ENCODE results near the gene GNB1.

The GNB1 gene

GRCh38 chr1:1911350-1912041 is 20.6 kb upstream of the GNB1 start:
- no peak for DNase-seq

GRCh38 chr1:1910651-1911331 is 19.9 kb upstream of the GNB1 start:
- no peak for DNase-seq

- no peak for DNase-seq
Measured at GRCh38 chr1:1910033-1910465, 19.2 kb upstream of the GNB1 start.

- DNase-seq = no peak
Measured at GRCh38 chr1:1908506-1908791, 17.6 kb upstream of the GNB1 start.

DNA sequence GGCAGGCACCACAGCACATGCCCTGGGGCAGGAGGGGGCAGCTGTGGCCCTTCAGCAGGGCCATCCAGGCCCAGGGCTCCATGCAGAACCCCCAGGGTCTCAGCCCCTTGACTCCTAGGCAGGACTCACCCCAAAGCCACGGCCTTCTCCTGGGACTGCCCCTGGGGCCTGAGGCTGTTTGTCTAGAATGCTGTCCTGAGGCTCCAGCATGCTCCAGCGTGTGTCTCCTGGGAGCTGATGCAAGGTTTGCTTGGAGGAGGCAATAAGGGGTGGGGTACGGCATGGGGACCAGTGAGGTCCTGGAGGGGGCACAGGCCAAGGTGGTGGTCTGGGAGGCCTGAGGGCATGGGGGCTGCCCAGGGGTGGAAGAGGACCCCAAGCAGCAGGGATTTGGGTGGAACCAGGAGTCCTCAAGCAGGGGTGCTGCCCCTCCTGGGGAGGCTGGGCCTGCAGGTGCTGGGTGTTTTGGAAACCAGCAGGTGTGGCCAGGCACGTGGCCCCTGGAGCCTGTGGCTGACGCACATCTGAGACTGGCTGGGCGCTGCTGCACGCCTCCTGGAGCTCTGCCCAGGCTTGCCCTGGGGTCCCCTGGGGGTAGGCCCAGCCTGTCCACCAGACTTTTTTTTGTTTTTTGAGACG is 16.3 kb upstream of the GNB1 start:
- DNase-seq = no peak

- DNase-seq = peak; percentile 66
Measured at GRCh38 chr1:1906185-1907097, 15.6 kb upstream of the GNB1 start.

DNA sequence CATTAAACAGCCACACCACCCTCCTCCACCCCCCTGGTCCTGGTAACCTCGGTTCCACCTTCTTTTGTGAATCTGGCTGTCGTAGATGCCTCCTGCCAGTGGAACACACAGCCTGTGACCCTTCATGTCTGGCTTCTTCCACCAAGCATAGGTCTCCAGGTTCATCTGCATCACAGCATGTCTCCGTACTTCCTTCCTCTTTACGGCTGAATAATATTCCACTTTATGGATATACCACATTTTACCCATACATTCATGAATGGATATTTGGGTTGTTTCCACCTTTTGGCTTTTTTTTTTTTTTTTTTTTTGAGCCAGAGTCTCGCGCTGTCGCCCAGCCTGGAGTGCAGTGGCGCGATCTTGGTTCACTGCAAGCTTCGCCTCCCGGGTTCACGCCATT is 12.3 kb upstream of the GNB1 start:
- no peak for DNase-seq

DNA sequence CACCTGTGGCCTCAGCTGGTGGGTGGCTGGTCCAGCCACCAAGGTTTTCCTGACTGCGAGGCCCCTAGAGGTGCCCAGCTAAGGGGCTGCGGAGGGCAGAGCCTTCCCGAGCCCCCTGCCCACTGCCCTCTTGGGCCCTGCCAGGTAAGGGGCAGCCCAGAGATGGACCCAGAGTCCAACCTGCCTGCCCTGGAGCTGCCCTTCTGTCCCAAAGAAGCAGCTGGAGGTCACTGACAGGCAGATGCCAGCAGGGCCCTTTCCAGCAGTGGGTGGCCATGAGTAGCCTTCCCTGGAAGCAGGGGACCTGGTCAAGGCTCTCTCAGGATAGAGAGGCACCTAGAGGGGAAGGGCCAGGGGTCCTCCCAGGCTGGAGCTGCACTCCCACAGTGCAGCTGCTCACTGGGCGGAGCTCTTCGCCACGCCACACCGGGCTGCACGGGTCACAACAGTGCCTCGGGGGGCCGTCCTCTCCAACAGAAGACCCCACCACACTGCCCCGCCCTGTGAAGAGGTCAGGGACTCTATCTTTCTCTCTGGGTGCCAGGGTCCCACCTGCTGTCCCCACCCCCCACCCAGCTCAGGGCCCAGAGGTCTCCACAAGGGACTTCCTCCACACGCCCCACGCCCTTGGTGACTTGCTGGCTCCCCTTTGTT is 10.9 kb upstream of the GNB1 start:
- DNase-seq = no peak

DNA sequence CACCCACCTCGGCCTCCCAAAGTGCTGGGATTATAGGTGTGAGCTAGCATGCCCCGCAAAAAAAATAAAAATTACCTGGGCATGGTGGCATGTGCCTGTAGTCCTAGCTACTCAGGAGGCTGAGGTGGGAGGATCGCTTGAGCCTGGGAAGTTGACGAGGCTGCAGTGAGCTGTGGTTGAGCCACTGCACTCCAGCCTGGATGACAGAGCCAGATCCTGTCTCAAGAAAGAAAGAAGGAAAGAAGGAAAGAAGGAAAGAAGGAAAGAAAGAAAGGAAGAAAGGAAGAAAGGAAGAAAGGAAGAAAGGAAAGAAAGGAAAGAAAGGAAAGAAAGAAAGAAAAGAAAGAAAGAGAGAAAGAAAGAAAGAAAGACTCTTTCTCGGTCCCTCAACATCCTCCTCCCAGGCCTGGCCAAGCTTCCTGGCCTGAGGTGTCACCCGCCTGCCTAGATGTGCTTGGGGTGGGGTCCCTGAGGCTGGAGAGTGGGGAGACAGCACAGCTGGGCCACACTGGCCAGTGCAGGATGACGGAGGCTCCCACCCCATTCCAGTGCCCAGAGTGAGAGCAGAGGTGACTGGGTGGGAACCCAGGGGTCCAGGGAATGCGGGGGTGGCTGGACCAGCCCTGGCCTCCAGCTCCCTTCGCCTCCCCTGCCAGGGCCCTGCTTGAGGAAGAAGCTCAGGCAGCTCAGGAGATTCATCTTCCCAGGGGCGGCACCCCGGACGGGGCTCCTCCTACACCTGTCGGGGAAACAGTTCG is 10.2 kb upstream of the GNB1 start:
- DNase-seq = no peak

- DNase-seq = no peak
Measured at GRCh38 chr1:1899967-1900327, 9.1 kb upstream of the GNB1 start.

DNA sequence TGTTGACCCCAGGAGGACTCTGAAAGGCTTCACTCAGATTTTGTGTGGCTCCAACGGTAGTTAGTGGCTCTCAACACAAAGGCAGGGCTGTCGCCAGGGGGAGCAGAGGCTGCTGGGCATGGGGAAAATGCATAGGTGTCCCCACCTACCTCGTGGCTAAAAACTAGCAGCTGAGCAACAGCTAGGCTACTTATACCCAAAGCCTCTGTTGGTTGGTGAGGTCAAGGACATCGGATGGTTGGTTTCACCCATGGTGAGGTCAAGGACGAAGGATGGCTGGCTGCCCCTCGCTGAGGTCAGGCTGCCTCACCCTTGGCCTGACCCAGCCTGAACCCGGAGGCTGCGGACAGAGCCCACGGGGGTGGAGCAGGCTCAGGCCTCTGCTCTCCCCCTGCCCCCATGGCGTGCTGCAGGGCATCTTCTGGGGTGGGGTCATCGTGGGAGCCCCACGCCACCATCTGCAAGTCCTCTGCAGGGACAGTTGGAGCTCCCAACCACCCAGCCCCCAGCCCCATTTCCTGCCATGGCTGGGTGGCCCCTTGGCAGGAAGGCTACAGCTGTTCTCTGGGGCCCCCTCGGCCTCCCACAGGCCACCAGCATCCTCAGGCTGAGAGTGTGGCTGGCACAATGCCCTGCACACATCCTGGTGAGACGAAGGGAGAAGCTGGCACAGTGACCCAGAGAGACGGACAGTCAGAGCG is 8.5 kb upstream of the GNB1 start:
- DNase-seq = no peak

GRCh38 chr1:1898246-1898933 is 7.5 kb upstream of the GNB1 start:
- no peak for DNase-seq

- no peak for DNase-seq
Measured at GRCh38 chr1:1895456-1896336, 4.8 kb upstream of the GNB1 start.

DNA sequence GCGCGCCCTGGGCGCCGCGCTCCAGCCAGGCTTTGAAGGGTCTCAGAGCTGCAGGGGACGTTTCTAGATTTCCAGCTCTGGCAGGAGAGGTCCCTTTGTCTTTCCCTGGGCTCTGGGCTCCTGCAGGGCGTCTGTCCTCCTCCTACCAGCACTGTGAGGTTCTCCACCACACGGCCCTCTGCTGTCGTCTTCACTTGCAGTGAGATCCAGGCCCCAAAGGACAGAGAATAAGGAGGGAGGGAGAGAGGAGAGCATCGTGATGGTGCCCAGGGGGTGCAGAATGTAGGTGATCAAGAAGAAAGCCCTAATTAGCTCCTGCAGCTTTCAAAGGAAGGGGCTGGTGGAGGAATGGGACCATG is 4.2 kb upstream of the GNB1 start:
- no peak for DNase-seq

- DNase-seq = no peak
Measured at GRCh38 chr1:1894354-1895059, 3.6 kb upstream of the GNB1 start.

DNA sequence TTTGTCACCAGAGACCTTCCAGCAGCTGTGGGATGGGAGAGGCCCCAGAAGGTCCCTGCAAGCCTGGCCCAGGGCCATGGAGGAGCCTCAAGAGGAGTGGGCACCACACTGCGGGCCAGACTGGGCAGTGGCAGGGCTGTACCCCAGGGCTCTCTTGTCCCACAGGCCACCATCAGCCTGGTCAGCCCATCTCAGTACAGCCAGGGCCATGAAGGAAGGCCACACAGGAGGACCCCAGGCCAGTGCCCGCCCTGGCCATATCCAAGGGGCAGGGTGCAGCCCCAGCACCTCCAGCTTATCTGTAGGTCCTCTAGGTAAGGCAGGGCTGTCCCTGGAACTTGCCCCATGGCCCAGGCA is 3.1 kb upstream of the GNB1 start:
- no peak for DNase-seq

- no peak for DNase-seq
Measured at GRCh38 chr1:1893291-1893985, 2.6 kb upstream of the GNB1 start.

DNA sequence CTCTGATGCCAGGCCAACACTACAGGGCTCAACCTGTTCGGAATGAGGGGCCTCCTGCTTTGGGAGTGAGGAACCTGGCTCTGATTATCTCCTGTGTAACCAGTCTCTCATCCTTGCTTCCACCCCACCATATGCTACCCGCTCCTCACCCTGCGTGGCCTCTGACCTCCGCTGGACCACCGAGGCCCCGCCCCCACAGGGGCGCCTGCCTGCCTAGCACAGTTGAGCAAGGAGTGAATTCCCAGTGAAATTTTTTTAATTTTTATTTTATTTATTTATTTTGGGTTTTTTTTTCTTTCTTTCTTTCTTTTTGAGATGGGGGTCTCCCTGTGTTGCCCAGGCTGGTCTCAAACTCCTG is 1.9 kb upstream of the GNB1 start:
- no peak for DNase-seq

Measured in right kidney (tissue), 1 donor.